ENCODE results near the gene MRPL24. TPM values are rescaled to one million over a fixed set of nuclear protein-coding genes. Genes with fewer than 3 reads are reported as not detected.
A peak's percentile ranks its signal among the peaks of the same experiment; 100 is the strongest.

Gene MRPL24
- total RNA-seq, 1 donor from 2014 or later = 46.5 TPM

DNA sequence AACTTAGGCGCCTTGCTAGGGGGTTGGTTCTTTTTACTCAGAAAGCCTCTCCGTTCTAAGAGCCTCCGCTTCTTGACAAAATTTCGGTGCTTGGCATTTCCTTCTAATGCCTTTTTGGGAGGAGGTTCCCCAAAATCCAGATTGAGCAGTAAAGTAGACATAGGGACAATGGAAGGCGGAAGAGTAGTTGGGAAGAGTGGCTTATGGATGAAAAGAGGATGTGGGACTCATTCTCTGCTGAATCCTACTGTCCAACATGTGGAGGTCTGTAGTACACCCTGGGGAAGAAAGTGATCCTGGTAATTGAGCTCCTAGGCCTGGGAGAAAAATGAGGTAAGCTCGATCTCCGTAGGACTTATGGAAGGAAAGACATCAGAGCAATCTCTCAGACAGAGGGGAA lies 13.4 kb downstream of the MRPL24 start:
- peaks cover 12% of the 10 kb centered on the region for H3K36me3 Mint-ChIP-seq (ENCODE audit: low read depth, unreplicated experiment)
- Histone ChIP-seq H3K9me3 (ENCODE audit: insufficient read depth, low read depth, low read length) (no peaks in the 10 kb centered on the region), H3K27me3 (ENCODE audit: insufficient read depth, low read length) (no peaks in the 10 kb centered on the region), H3K79me2 (ENCODE audit: insufficient read depth, low read length) (peaks cover 68% of the 10 kb centered on the region), H3K4me2 (ENCODE audit: low read length) (peak overlapping the region; percentile 95), H3K9ac (ENCODE audit: low read length) (peak overlapping the region; percentile 97), H4K20me1 (ENCODE audit: insufficient read depth, low read length) (peaks cover 52% of the 10 kb centered on the region), H3K36me3 (ENCODE audit: insufficient read depth, low read length) (peaks cover 14% of the 10 kb centered on the region), H3K4me3 (ENCODE audit: insufficient read depth, low read depth, low read length) (peak overlapping the region; percentile 100), H2AFZ (ENCODE audit: low read depth, low read length) (no peak overlapping the region), H3K27ac (ENCODE audit: low read depth, low read length) (peak overlapping the region; percentile 98), H3K4me1 (ENCODE audit: insufficient read depth, low read length) (peaks cover 31% of the 10 kb centered on the region)
- no peak overlapping the region for H3K4me3 Mint-ChIP-seq (ENCODE audit: unreplicated experiment)
- FAIRE-seq (no peak), DNase-seq (ENCODE audit: low read depth) (no peak)
- no peak for TF ChIP-seq CTCF (IDR thresholded peaks at IDR 0.05; ENCODE audit: insufficient read depth, low read depth, low read length)
- TF ChIP-seq EZH2 (IDR thresholded peaks at IDR 0.05; ENCODE audit: insufficient read depth, low read length) = no peak
- peak overlapping the region; percentile 97 for H3K27ac Mint-ChIP-seq (ENCODE audit: unreplicated experiment)
- H3K4me1 Mint-ChIP-seq (ENCODE audit: low read depth, unreplicated experiment) = peaks cover 4% of the 10 kb centered on the region
- no peaks in the 10 kb centered on the region for H3K9me3 Mint-ChIP-seq (ENCODE audit: unreplicated experiment)
- no peaks in the 10 kb centered on the region for H3K27me3 Mint-ChIP-seq (ENCODE audit: low read depth, unreplicated experiment)

- FAIRE-seq (no peak), DNase-seq (ENCODE audit: low read depth) (peak; percentile 31)
- Histone ChIP-seq H3K4me2 (ENCODE audit: low read length) (peak overlapping the region; percentile 95), H3K9ac (ENCODE audit: low read length) (peak overlapping the region; percentile 97), H3K9me3 (ENCODE audit: insufficient read depth, low read depth, low read length) (no peaks in the 10 kb centered on the region), H3K27me3 (ENCODE audit: insufficient read depth, low read length) (no peaks in the 10 kb centered on the region), H3K79me2 (ENCODE audit: insufficient read depth, low read length) (peaks cover 68% of the 10 kb centered on the region), H3K4me1 (ENCODE audit: insufficient read depth, low read length) (peaks cover 31% of the 10 kb centered on the region), H3K27ac (ENCODE audit: low read depth, low read length) (no peak overlapping the region), H4K20me1 (ENCODE audit: insufficient read depth, low read length) (peaks cover 55% of the 10 kb centered on the region), H3K4me3 (ENCODE audit: insufficient read depth, low read depth, low read length) (peak overlapping the region; percentile 100), H3K36me3 (ENCODE audit: insufficient read depth, low read length) (peaks cover 14% of the 10 kb centered on the region), H2AFZ (ENCODE audit: low read depth, low read length) (no peak overlapping the region)
- Mint-ChIP-seq H3K4me3 (ENCODE audit: unreplicated experiment) (no peak overlapping the region), H3K36me3 (ENCODE audit: low read depth, unreplicated experiment) (peaks cover 12% of the 10 kb centered on the region), H3K27ac (ENCODE audit: unreplicated experiment) (peak overlapping the region; percentile 22), H3K4me1 (ENCODE audit: low read depth, unreplicated experiment) (peaks cover 4% of the 10 kb centered on the region), H3K9me3 (ENCODE audit: unreplicated experiment) (no peaks in the 10 kb centered on the region), H3K27me3 (ENCODE audit: low read depth, unreplicated experiment) (no peaks in the 10 kb centered on the region)
- TF ChIP-seq EZH2 (IDR thresholded peaks at IDR 0.05; ENCODE audit: insufficient read depth, low read length) (no peak), CTCF (IDR thresholded peaks at IDR 0.05; ENCODE audit: insufficient read depth, low read depth, low read length) (peak; percentile 55)
These were observed 14.2 kb downstream of the MRPL24 start for GRCh38 chr1:156726549-156727226.

DNA sequence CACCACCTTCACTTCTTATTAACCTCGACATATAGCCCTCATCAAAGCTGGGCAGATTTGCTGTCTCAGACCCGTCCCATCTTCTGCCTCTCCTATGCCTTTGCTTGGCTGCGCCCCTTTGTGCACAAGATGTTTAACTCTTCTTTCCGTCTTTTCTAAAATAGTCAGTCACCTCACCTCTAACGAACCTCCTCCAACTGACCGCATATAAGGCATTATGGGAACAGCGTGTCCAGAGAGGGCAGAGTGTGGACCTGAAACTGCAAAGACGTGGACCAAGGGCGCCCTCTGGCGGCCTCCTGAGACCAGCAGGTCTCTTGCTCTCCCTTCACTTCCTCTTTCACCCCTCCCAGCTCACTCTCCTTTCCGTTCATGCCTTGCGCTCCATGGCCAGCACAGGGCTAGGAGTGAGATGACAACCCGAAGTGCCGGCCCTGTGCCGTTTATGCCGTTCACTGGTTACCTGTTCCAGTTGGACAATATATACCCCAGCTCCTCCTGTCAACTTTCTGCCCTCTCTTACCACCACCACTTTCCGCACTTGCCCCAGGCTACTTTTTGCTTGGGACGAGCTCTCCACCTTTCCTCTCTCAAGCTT lies 15.1 kb downstream of the MRPL24 start:
- H3K27me3 ChIP-seq (ENCODE audit: insufficient read depth, low read length) = no peaks in the 10 kb centered on the region
- H3K4me1 Mint-ChIP-seq (ENCODE audit: low read depth, unreplicated experiment) = peaks cover 3% of the 10 kb centered on the region
- peaks cover 31% of the 10 kb centered on the region for H3K4me1 ChIP-seq (ENCODE audit: insufficient read depth, low read length)
- H3K27ac Mint-ChIP-seq (ENCODE audit: unreplicated experiment) = no peak overlapping the region
- H3K4me3 ChIP-seq (ENCODE audit: insufficient read depth, low read depth, low read length) = peak overlapping the region; percentile 100
- no peak overlapping the region for H2AFZ ChIP-seq (ENCODE audit: low read depth, low read length)
- no peaks in the 10 kb centered on the region for H3K27me3 Mint-ChIP-seq (ENCODE audit: low read depth, unreplicated experiment)
- H3K9me3 Mint-ChIP-seq (ENCODE audit: unreplicated experiment) = no peaks in the 10 kb centered on the region
- H3K9me3 ChIP-seq (ENCODE audit: insufficient read depth, low read depth, low read length) = no peaks in the 10 kb centered on the region
- DNase-seq (ENCODE audit: low read depth) (peak; percentile 64), FAIRE-seq (no peak)
- H3K36me3 Mint-ChIP-seq (ENCODE audit: low read depth, unreplicated experiment) = peaks cover 12% of the 10 kb centered on the region
- peaks cover 23% of the 10 kb centered on the region for H3K36me3 ChIP-seq (ENCODE audit: insufficient read depth, low read length)
- H3K27ac ChIP-seq (ENCODE audit: low read depth, low read length) = no peak overlapping the region
- H3K4me2 ChIP-seq (ENCODE audit: low read length) = peak overlapping the region; percentile 95
- H4K20me1 ChIP-seq (ENCODE audit: insufficient read depth, low read length) = peaks cover 60% of the 10 kb centered on the region
- TF ChIP-seq CTCF (IDR thresholded peaks at IDR 0.05; ENCODE audit: insufficient read depth, low read depth, low read length) (peak; percentile 99), EZH2 (IDR thresholded peaks at IDR 0.05; ENCODE audit: insufficient read depth, low read length) (no peak)
- H3K4me3 Mint-ChIP-seq (ENCODE audit: unreplicated experiment) = no peak overlapping the region
- H3K9ac ChIP-seq (ENCODE audit: low read length) = peak overlapping the region; percentile 97
- peaks cover 77% of the 10 kb centered on the region for H3K79me2 ChIP-seq (ENCODE audit: insufficient read depth, low read length)
